HepG2 (cell line): ENCODE data around the gene ELOVL5. TPM values are rescaled to one million over a fixed set of nuclear protein-coding genes. Genes with fewer than 3 reads are reported as not detected.

Experiments used
- ATAC-seq: fragments of 200-7000 bp; cut with Tn5 transposase; 3 replicates; pipeline ENCODE4 v1.9.1; 2020; ENCODE audit warnings: mild to moderate bottlenecking, moderate library complexity
- BruUV-seq: library from RNA; stranded (reverse); fragments of 400-500 nt; replicated peaks from 2 replicates; lab custom pipeline; 2021; lab: Mats Ljungman, UMichigan
- CTCF ChIA-PET: fragments of 300-600 bp; formaldehyde crosslinking; extraction: SDS; loops from one replicate; lab custom pipeline; 2021; ENCODE audit warnings: low total read pairs, inconsistent platforms, low intra/inter-chr PET ratio; lab: Yijun Ruan, JAX
- POLR2A ChIA-PET: fragments of 350-600 bp; sonication (Branson Sonifier 250); formaldehyde crosslinking; loops from one replicate; lab custom pipeline; 2020; ENCODE audit warnings: antibody characterized with exemption, inconsistent platforms; lab: Yijun Ruan, JAX
- DNase-seq: peaks from one replicate; pipeline ENCODE4 v3.0.0-alpha.2; 2015; ENCODE audit warnings: low spot score
- FAIRE-seq: peaks from 3 replicates; lab custom pipeline; 2011; peaks lifted over from hg19 to GRCh38; lab: Jason Lieb, UNC
- H2AFZ ChIP-seq: one replicate; pipeline ENCODE4 v1.6.1; 2011; ENCODE audit warnings: low read length, inconsistent platforms
- H3K27ac ChIP-seq: fragments of 300-600 bp; 3 replicates; pipeline ENCODE4 v1.8.0; 2011; ENCODE audit warnings: mixed run types, mild to moderate bottlenecking, mixed read lengths, low read length, inconsistent platforms; ENCODE audit not compliant: insufficient read depth; ENCODE audit errors: extremely low read length
- H3K27me3 ChIP-seq, 2 experiments: fragments of 200-600 bp in 1 of 2; 2 replicates in 1 of 2; 3 replicates in 1 of 2; pipeline versions ENCODE4 v1.6.0 to v1.8.0; 2011; ENCODE audit warnings: low read length in 2 of 2, mild to moderate bottlenecking in 2 of 2, moderate library complexity in 2 of 2, inconsistent platforms in 1 of 2; ENCODE audit not compliant: insufficient read depth in 2 of 2, control insufficient read depth in 1 of 2
- H3K36me3 ChIP-seq, 2 experiments: fragments of 200-600 bp in 1 of 2; replicated peaks in 1 of 2; 2 replicates in 1 of 2; 3 replicates in 1 of 2; pipeline versions ENCODE4 v1.5.1 to v1.8.0; 2011; ENCODE audit warnings: low read length in 2 of 2, inconsistent platforms in 1 of 2; ENCODE audit not compliant: insufficient read depth in 2 of 2, control insufficient read depth in 1 of 2
- H3K4me1 ChIP-seq: 2 replicates; pipeline ENCODE4 v1.5.1; 2012; ENCODE audit warnings: low read length, inconsistent platforms; ENCODE audit not compliant: insufficient read depth
- H3K4me2 ChIP-seq: 2 replicates; pipeline ENCODE4 v1.6.0; 2011; ENCODE audit warnings: low read depth, low read length, inconsistent platforms
- H3K4me3 ChIP-seq, 3 experiments: fragments of 200-600 bp in 1 of 3; sonication (generic), shearing (Covaris generic) in 1 of 3; replicated peaks in 1 of 3; 2 replicates each; pipeline ENCODE4 v1.5.1; 2011 to 2016; ENCODE audit warnings: low read length in 3 of 3, inconsistent platforms in 2 of 3, low read depth in 2 of 3, mild to moderate bottlenecking in 2 of 3, control low read depth in 1 of 3, mixed read lengths in 1 of 3; ENCODE audit not compliant: insufficient read depth in 1 of 3
- H3K79me2 ChIP-seq: one replicate; pipeline ENCODE4 v1.6.1; 2011; ENCODE audit warnings: low read length, inconsistent platforms; ENCODE audit not compliant: insufficient read depth
- H3K9ac ChIP-seq: 2 replicates; pipeline ENCODE4 v1.6.0; 2011; ENCODE audit warnings: mild to moderate bottlenecking, low read depth, low read length, inconsistent platforms; ENCODE audit not compliant: insufficient read depth
- H3K9me3 ChIP-seq: 2 replicates; pipeline ENCODE4 v1.5.1; 2012; ENCODE audit warnings: mild to moderate bottlenecking, low read length
- H4K20me1 ChIP-seq: 2 replicates; pipeline ENCODE4 v1.6.0; 2011; ENCODE audit warnings: inconsistent platforms, mild to moderate bottlenecking, low read length, moderate library complexity; ENCODE audit not compliant: insufficient read depth
- CC2D1A ChIP-seq: sonication (generic); formaldehyde crosslinking; IDR thresholded peaks from 2 replicates; pipeline ENCODE4 v1.8.1; 2023; ENCODE audit warnings: mild to moderate bottlenecking, missing genetic modification reagents
- IRF2 ChIP-seq: IDR thresholded peaks from 2 replicates; pipeline ENCODE4 v1.6.1; 2018; ENCODE audit warnings: missing genetic modification reagents, missing compliant biosample characterization
- NFE2L1 ChIP-seq: sonication (generic); formaldehyde crosslinking; IDR thresholded peaks from 2 replicates; pipeline ENCODE4 v1.4.0; 2020; ENCODE audit warnings: missing genetic modification reagents, mild to moderate bottlenecking, borderline replicate concordance
- NONO ChIP-seq, 2 experiments: fragments of 450-650 bp in 1 of 2; sonication (generic) in 1 of 2; formaldehyde crosslinking in 1 of 2; IDR thresholded peaks in 1 of 2; conservative IDR thresholded peaks in 1 of 2; 2 replicates each; pipeline versions ENCODE4 v1.6.1 to v1.8.0; 2017 to 2022; ENCODE audit warnings: mild to moderate bottlenecking in 1 of 2, missing genetic modification reagents in 1 of 2, moderate library complexity in 1 of 2
- POLR2AphosphoS2 ChIP-seq: IDR thresholded peaks from 2 replicates; pipeline ENCODE4 v1.6.1; 2011; ENCODE audit warnings: low read depth, low read length, improper control_type of control experiment
- SMARCE1 ChIP-seq: fragments of 450-650 bp; IDR thresholded peaks from 2 replicates; pipeline ENCODE4 v1.6.1; 2017; ENCODE audit warnings: borderline replicate concordance
- SMC3 ChIP-seq: IDR thresholded peaks from 2 replicates; pipeline ENCODE4 v1.6.1; 2011; ENCODE audit warnings: low read length, improper control_type of control experiment
- ZBTB3 ChIP-seq: sonication (generic); formaldehyde crosslinking; IDR thresholded peaks from 2 replicates; pipeline ENCODE4 v1.4.0; 2020; ENCODE audit warnings: low read depth, mild to moderate bottlenecking, moderate library complexity, missing genetic modification reagents, borderline replicate concordance
- ZBTB7B ChIP-seq: sonication (generic); formaldehyde crosslinking; IDR thresholded peaks from 2 replicates; pipeline ENCODE4 v1.4.0; 2020; ENCODE audit warnings: missing genetic modification reagents
- ZNF10 ChIP-seq: sonication (generic); formaldehyde crosslinking; IDR thresholded peaks from 2 replicates; pipeline ENCODE4 v1.4.0; 2020; ENCODE audit warnings: mild to moderate bottlenecking, low read depth, missing genetic modification reagents, borderline replicate concordance
- ZNF670 ChIP-seq: sonication (generic); formaldehyde crosslinking; IDR thresholded peaks from 2 replicates; pipeline ENCODE4 v1.8.0; 2022; ENCODE audit warnings: mild to moderate bottlenecking, missing genetic modification reagents, borderline replicate concordance
- ZNF83 ChIP-seq: sonication (generic); formaldehyde crosslinking; IDR thresholded peaks from 2 replicates; pipeline ENCODE4 v1.4.0; 2020; ENCODE audit warnings: missing genetic modification reagents, mild to moderate bottlenecking, borderline replicate concordance
- WGBS: methylation state at CpG from one replicate; pipeline ENCODE4 v1.1.6; 2017; ENCODE audit warnings: low lambda C conversion rate; 5-methylcytosine and 5-hydroxymethylcytosine counted together
- in situ Hi-C: cut with HindIII; loops from 2 replicates; pipeline ENCODE4 v1.10.0; 2017; ENCODE audit warnings: low pct_unique_long_range_greater_than_20kb; ENCODE audit not compliant: extremely low pct_ligation_motif_present
- intact Hi-C: fragments of 100-400 bp; cut with micrococcal nuclease; formaldehyde crosslinking; loops from one replicate; pipeline ENCODE4 v1.10.0; 2022; ENCODE audit not compliant: unreplicated experiment
- polyA plus RNA-seq, 8 experiments: library from polyadenylated mRNA; depleted of rRNA in 3 of 8; stranded (reverse) in 7 of 8; unstranded in 1 of 8; fragments of >200 nt; fragmentation: Illumina TruSeq in 4 of 8; extraction: Trizol in 4 of 8; gene quantifications; 2 replicates each; pipeline versions ENCODE4 v1.2.1 to v1.2.3, GENCODE V29; 2011 to 2016; ENCODE audit warnings: low read depth in 4 of 8, missing spikeins in 1 of 8, mixed read lengths in 1 of 8; ENCODE audit not compliant: insufficient read depth in 1 of 8
- total RNA-seq, 5 experiments: library from RNA; depleted of rRNA; stranded (reverse); fragments of >200 nt; fragmentation: Illumina TruSeq; extraction: Trizol; gene quantifications; 2 replicates each; pipeline ENCODE4 v1.2.3, GENCODE V29; 2016; ENCODE audit warnings: low read depth in 1 of 5
- TF ChIP-seq, protein P1 (sequence below): sonication (generic); formaldehyde crosslinking; IDR thresholded peaks from 2 replicates; pipeline ENCODE4 v1.4.0; 2020; ENCODE audit warnings: missing genetic modification reagents

The ELOVL5 gene
- total and polyA plus RNA-seq, 2 of the 13 experiments (the other 11 are each of a cell fraction or from before 2014, with no cell fraction given): 50.1 to 72.4 TPM

DNA sequence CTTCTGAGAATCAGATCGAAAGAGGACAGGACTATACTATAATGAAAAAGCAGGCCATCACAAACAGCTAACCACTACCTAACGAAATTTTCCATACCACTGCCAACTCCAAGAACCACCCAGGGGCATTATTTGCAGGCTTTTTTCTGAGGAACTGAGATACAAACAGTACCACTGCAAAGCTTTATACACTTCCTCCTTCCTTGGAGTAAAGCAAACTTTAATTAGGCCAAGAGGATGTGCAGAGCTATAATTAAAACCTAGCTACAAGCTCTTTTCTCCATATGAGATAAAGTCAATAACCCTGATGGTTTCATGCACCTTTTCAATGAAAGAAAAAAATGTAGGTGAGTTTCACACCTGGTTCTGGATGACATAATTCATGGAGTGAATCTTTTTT lies 68.5 kb downstream of the ELOVL5 start:
- H3K4me3 ChIP-seq: no peak overlapping the region
- no peaks in the 10 kb centered on the region for H3K79me2 ChIP-seq
- H3K27ac ChIP-seq: no peak overlapping the region
- no peaks in the 10 kb centered on the region for H3K4me1 ChIP-seq
- H3K36me3 ChIP-seq: peaks cover 0 to 32% of the 10 kb centered on the region in 2 experiments; a peak in 1 of 5 replicates
- no peak for DNase-seq
- H3K4me2 ChIP-seq: no peak overlapping the region
- H3K9me3 ChIP-seq: no peaks in the 10 kb centered on the region
- intact Hi-C loops (no loop called here), in situ Hi-C loops (no loop called here)
- ChIA-PET CTCF (no interaction called here), POLR2A (no interaction called here)
- no peak for FAIRE-seq
- no peaks in the 10 kb centered on the region for H4K20me1 ChIP-seq
- H2AFZ ChIP-seq: no peak overlapping the region
- WGBS: 100% methylated on average over 2 of the region's 2 CpGs
- no peak for ATAC-seq
- TF ChIP-seq SMARCE1 (no peak), NONO (IDR thresholded peaks at IDR 0.05) (no peak), NONO (CRISPR knock-in tag; conservative IDR thresholded peaks at IDR 0.05) (no peak), POLR2AphosphoS2 (no peak), ZNF10 (no peak), SMC3 (no peak), ZNF670 (no peak), ZBTB7B (no peak), NFE2L1 (CRISPR knock-in tag) (no peak), ZNF83 (CRISPR knock-in tag) (no peak), ZBTB3 (no peak), CC2D1A (CRISPR knock-in tag) (no peak), IRF2 (no peak)
- TF ChIP-seq, protein P1, sequence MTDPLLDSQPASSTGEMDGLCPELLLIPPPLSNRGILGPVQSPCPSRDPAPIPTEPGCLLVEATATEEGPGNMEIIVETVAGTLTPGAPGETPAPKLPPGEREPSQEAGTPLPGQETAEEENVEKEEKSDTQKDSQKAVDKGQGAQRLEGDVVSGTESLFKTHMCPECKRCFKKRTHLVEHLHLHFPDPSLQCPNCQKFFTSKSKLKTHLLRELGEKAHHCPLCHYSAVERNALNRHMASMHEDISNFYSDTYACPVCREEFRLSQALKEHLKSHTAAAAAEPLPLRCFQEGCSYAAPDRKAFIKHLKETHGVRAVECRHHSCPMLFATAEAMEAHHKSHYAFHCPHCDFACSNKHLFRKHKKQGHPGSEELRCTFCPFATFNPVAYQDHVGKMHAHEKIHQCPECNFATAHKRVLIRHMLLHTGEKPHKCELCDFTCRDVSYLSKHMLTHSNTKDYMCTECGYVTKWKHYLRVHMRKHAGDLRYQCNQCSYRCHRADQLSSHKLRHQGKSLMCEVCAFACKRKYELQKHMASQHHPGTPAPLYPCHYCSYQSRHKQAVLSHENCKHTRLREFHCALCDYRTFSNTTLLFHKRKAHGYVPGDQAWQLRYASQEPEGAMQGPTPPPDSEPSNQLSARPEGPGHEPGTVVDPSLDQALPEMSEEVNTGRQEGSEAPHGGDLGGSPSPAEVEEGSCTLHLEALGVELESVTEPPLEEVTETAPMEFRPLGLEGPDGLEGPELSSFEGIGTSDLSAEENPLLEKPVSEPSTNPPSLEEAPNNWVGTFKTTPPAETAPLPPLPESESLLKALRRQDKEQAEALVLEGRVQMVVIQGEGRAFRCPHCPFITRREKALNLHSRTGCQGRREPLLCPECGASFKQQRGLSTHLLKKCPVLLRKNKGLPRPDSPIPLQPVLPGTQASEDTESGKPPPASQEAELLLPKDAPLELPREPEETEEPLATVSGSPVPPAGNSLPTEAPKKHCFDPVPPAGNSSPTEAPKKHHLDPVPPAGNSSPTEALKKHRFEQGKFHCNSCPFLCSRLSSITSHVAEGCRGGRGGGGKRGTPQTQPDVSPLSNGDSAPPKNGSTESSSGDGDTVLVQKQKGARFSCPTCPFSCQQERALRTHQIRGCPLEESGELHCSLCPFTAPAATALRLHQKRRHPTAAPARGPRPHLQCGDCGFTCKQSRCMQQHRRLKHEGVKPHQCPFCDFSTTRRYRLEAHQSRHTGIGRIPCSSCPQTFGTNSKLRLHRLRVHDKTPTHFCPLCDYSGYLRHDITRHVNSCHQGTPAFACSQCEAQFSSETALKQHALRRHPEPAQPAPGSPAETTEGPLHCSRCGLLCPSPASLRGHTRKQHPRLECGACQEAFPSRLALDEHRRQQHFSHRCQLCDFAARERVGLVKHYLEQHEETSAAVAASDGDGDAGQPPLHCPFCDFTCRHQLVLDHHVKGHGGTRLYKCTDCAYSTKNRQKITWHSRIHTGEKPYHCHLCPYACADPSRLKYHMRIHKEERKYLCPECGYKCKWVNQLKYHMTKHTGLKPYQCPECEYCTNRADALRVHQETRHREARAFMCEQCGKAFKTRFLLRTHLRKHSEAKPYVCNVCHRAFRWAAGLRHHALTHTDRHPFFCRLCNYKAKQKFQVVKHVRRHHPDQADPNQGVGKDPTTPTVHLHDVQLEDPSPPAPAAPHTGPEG (CRISPR knock-in tag): no peak
- H3K9ac ChIP-seq: no peak overlapping the region
- BruUV-seq: no TSS peak
- no peaks in the 10 kb centered on the region for H3K27me3 ChIP-seq
